HCT116 (cell line): Measurements from ENCODE around the gene WIZ. TPM values are rescaled to one million over a fixed set of nuclear protein-coding genes. Genes with fewer than 3 reads are reported as not detected.
A peak's percentile ranks its signal among the peaks of the same experiment; 100 is the strongest.

ENCODE experiments used
- ATAC-seq: fragments of 200-7000 bp; cut with Tn5 transposase; 2 replicates; pipeline ENCODE4 v1.9.1; 2020; ENCODE audit warnings: mild to moderate bottlenecking, moderate library complexity
- BruUV-seq: library from RNA; stranded (reverse); fragments of 400-500 nt; replicated peaks from 2 replicates; lab custom pipeline; 2021; lab: Mats Ljungman, UMichigan
- CTCF ChIA-PET: fragments of 300-600 bp; sonication (Branson Sonifier 250); formaldehyde crosslinking; loops from one replicate; lab custom pipeline; 2021; ENCODE audit warnings: antibody characterized with exemption; lab: Charles Lee
- POLR2A ChIA-PET: fragments of 300-600, 350-600 bp; sonication (Branson Sonifier 250); formaldehyde crosslinking; loops from one replicate; lab custom pipeline; 2021; ENCODE audit warnings: antibody characterized with exemption; lab: Charles Lee
- RAD21 ChIA-PET, 2 experiments: fragments of 300-600 bp; sonication (Branson Sonifier 250); formaldehyde crosslinking; loops; one replicate each; lab custom pipeline; 2023; ENCODE audit warnings: low total read pairs in 2 of 2; ENCODE audit not compliant: uncharacterized antibody in 2 of 2, unreplicated experiment in 2 of 2, low non-redundant PET in 1 of 2; lab: Charles Lee
- DNase-seq: peaks from one replicate; pipeline ENCODE4 v3.0.0-alpha.2; 2010; ENCODE audit warnings: low read depth, low spot score
- H2AFZ ChIP-seq: fragments of 200-600 bp; shearing (Covaris generic), sonication (generic); 2 replicates; pipeline ENCODE4 v1.6.1; 2017; ENCODE audit warnings: low read depth, mixed run types, mixed read lengths, antibody characterized with exemption, low read length; ENCODE audit not compliant: poor library complexity, severe bottlenecking
- H3K27ac ChIP-seq: 2 replicates; pipeline ENCODE4 v1.5.1; 2012; ENCODE audit warnings: low read depth, low read length
- H3K27me3 ChIP-seq: fragments of 200-600 bp; sonication (generic); 2 replicates; pipeline ENCODE4 v1.6.1; 2016; ENCODE audit warnings: mixed run types, low read length, mixed read lengths; ENCODE audit not compliant: insufficient read depth
- H3K36me3 ChIP-seq, 2 experiments: fragments of 200-500 bp in 1 of 2; fragments of 200-600 bp in 1 of 2; sonication (Bioruptor generic) in 1 of 2; sonication (generic) in 1 of 2; 2 replicates each; pipeline versions ENCODE4 v1.5.1 to v1.6.1; 2014 to 2016; ENCODE audit warnings: low read length in 2 of 2, inconsistent platforms in 1 of 2, mixed read lengths in 1 of 2, mixed run types in 1 of 2; ENCODE audit not compliant: insufficient read depth in 2 of 2, control insufficient read depth in 1 of 2
- H3K4me1 ChIP-seq, 2 experiments: fragments of 200-600 bp in 1 of 2; sonication (generic) in 1 of 2; 2 replicates each; pipeline versions ENCODE4 v1.5.1 to v1.6.1; 2012 to 2017; ENCODE audit warnings: low read length in 2 of 2, inconsistent platforms in 1 of 2, mild to moderate bottlenecking in 1 of 2, mixed read lengths in 1 of 2, mixed run types in 1 of 2, moderate library complexity in 1 of 2; ENCODE audit not compliant: insufficient read depth in 2 of 2, control insufficient read depth in 1 of 2
- H3K4me2 ChIP-seq: fragments of 200-600 bp; sonication (generic); 2 replicates; pipeline ENCODE4 v1.6.1; 2017; ENCODE audit warnings: mixed run types, low read length, mixed read lengths
- H3K4me3 ChIP-seq, 2 experiments: fragments of 200-600 bp in 1 of 2; sonication (generic) in 1 of 2; replicated peaks in 1 of 2; 2 replicates each; pipeline ENCODE4 v1.5.1; 2011 to 2016; ENCODE audit warnings: low read length in 2 of 2, control low read depth in 1 of 2, low read depth in 1 of 2, mild to moderate bottlenecking in 1 of 2, mixed read lengths in 1 of 2, mixed run types in 1 of 2
- H3K79me2 ChIP-seq: fragments of 200-600 bp; sonication (generic); 2 replicates; pipeline ENCODE4 v1.6.1; 2017; ENCODE audit warnings: mild to moderate bottlenecking, mixed run types, low read length, moderate library complexity, mixed read lengths; ENCODE audit not compliant: insufficient read depth
- H3K9ac ChIP-seq: fragments of 200-600 bp; sonication (generic); 2 replicates; pipeline ENCODE4 v1.6.1; 2016; ENCODE audit warnings: low read length, mixed read lengths
- H3K9me2 ChIP-seq: fragments of 200-600 bp; sonication (generic), shearing (Covaris generic); 2 replicates; pipeline ENCODE4 v1.6.1; 2017; ENCODE audit warnings: mixed run types, mild to moderate bottlenecking, moderate library complexity; ENCODE audit not compliant: insufficient read depth
- H3K9me3 ChIP-seq, 2 experiments: fragments of 200-500 bp in 1 of 2; fragments of 200-600 bp in 1 of 2; sonication (Bioruptor generic) in 1 of 2; sonication (generic) in 1 of 2; 2 replicates each; pipeline ENCODE4 v1.6.1; 2014 to 2017; ENCODE audit warnings: low read length in 2 of 2, mixed read lengths in 2 of 2, inconsistent platforms in 1 of 2, low read depth in 1 of 2, mild to moderate bottlenecking in 1 of 2, mixed run types in 1 of 2, moderate library complexity in 1 of 2; ENCODE audit not compliant: control insufficient read depth in 1 of 2, insufficient read depth in 1 of 2
- H4K20me1 ChIP-seq: fragments of 200-600 bp; sonication (generic), shearing (Covaris generic); 2 replicates; pipeline ENCODE4 v1.6.1; 2017; ENCODE audit warnings: mixed run types, mild to moderate bottlenecking, moderate library complexity; ENCODE audit not compliant: insufficient read depth
- ATF3 ChIP-seq: IDR thresholded peaks from 2 replicates; pipeline ENCODE4 v1.6.1; 2012
- CBX3 ChIP-seq: IDR thresholded peaks from 2 replicates; pipeline ENCODE4 v1.6.1; 2012; ENCODE audit warnings: low read depth
- CEBPB ChIP-seq: IDR thresholded peaks from 2 replicates; pipeline ENCODE4 v1.6.1; 2012; ENCODE audit warnings: low read depth
- ELF1 ChIP-seq: IDR thresholded peaks from 2 replicates; pipeline ENCODE4 v1.6.1; 2012; ENCODE audit warnings: low read depth, borderline replicate concordance
- FOSL1 ChIP-seq: IDR thresholded peaks from 2 replicates; pipeline ENCODE4 v1.6.1; 2012; ENCODE audit warnings: low read depth
- POLR2AphosphoS5 ChIP-seq: IDR thresholded peaks from 2 replicates; pipeline ENCODE4 v1.6.1; 2011; ENCODE audit warnings: mild to moderate bottlenecking, low read depth, low read length, moderate library complexity
- RAD21 ChIP-seq: IDR thresholded peaks from 2 replicates; pipeline ENCODE4 v1.6.1; 2012; ENCODE audit warnings: low read depth, mild to moderate bottlenecking
- SIN3A ChIP-seq: IDR thresholded peaks from 2 replicates; pipeline ENCODE4 v1.6.1; 2012; ENCODE audit warnings: low read depth
- SP1 ChIP-seq: IDR thresholded peaks from 2 replicates; pipeline ENCODE4 v1.6.1; 2012; ENCODE audit warnings: low read depth
- SRF ChIP-seq: IDR thresholded peaks from 2 replicates; pipeline ENCODE4 v1.6.1; 2012; ENCODE audit warnings: low read depth
- ZNF274 ChIP-seq: fragments of 200-500 bp; sonication (Bioruptor generic); IDR thresholded peaks from 2 replicates; pipeline ENCODE4 v1.6.1; 2014; ENCODE audit warnings: mild to moderate bottlenecking, low read depth, low read length, inconsistent platforms
- intact Hi-C: fragments of 100-400 bp; cut with micrococcal nuclease; formaldehyde crosslinking; loops from 2 replicates; pipeline ENCODE4 v1.10.0; 2022
- total RNA-seq: library from RNA; stranded (reverse); gene quantifications from one replicate; pipeline ENCODE4 v1.2.1, GENCODE V29; 2021; ENCODE audit not compliant: unreplicated experiment
- TF ChIP-seq, protein P1 (sequence below), 3 experiments: fragments of 200-600 bp in 1 of 3; sonication (generic) in 1 of 3; IDR thresholded peaks in 2 of 3; conservative IDR thresholded peaks in 1 of 3; 2 replicates each; pipeline ENCODE4 v1.5.1; 2012 to 2017; ENCODE audit warnings: low read depth in 2 of 3, low read length in 2 of 3, antibody characterized with exemption in 1 of 3, borderline replicate concordance in 1 of 3, control low read depth in 1 of 3, mild to moderate bottlenecking in 1 of 3, mixed read lengths in 1 of 3, mixed run types in 1 of 3, moderate library complexity in 1 of 3; ENCODE audit not compliant: insufficient read depth in 1 of 3
- TF ChIP-seq, protein P2 (sequence below): IDR thresholded peaks from 2 replicates; pipeline ENCODE4 v1.6.1; 2012; ENCODE audit warnings: low read depth

Gene WIZ
- total RNA-seq, 1 experiment from 2014 or later = 28.4 TPM

- TF ChIP-seq, protein P1, sequence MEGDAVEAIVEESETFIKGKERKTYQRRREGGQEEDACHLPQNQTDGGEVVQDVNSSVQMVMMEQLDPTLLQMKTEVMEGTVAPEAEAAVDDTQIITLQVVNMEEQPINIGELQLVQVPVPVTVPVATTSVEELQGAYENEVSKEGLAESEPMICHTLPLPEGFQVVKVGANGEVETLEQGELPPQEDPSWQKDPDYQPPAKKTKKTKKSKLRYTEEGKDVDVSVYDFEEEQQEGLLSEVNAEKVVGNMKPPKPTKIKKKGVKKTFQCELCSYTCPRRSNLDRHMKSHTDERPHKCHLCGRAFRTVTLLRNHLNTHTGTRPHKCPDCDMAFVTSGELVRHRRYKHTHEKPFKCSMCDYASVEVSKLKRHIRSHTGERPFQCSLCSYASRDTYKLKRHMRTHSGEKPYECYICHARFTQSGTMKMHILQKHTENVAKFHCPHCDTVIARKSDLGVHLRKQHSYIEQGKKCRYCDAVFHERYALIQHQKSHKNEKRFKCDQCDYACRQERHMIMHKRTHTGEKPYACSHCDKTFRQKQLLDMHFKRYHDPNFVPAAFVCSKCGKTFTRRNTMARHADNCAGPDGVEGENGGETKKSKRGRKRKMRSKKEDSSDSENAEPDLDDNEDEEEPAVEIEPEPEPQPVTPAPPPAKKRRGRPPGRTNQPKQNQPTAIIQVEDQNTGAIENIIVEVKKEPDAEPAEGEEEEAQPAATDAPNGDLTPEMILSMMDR (IDR thresholded peaks at IDR 0.05 in 2 of 3, conservative IDR thresholded peaks at IDR 0.05 in 1 of 3; ENCODE audit: borderline replicate concordance in 1 of 3, insufficient read depth in 1 of 3, low read depth in 2 of 3, low read length in 2 of 3) = no peak
- TF ChIP-seq RAD21 (no peak), ATF3 (no peak), ELF1 (no peak), SRF (no peak), FOSL1 (no peak), SP1 (no peak)
Measured at GRCh38 chr19:15436012-15436825, 13.5 kb downstream of the WIZ start (continued).

DNA sequence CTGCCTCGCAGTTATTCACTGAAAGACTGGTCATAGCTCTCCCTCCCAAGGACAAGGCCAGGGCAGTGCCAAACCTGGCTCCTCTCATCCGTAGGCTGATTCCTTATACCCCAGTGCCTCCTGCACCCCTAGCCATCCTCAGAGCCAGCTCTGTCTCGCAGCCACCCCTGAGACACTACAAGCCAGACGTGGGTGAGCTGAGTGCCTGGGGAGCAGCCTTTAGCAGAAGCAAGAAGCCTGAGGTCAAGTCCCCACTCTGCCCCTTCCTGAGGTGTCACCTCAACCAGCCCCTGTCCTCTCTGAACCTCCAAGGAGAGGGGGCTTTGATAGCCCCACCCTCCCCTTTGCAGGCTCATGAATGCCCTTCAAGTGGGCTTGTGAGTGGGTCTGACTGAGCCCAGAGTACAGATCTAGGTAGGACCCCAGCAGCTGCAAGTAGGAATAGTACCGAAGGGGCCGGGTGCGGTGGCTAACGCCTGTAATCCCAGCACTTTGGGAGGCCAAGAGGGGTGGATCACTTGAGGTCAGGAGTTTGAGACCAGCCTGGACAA is 16.2 kb downstream of the WIZ start:
- no peaks in the 10 kb centered on the region for H3K9me3 ChIP-seq
- POLR2A ChIA-PET = interaction anchor here (1.3 to 1.5 kb wide), 2 partner anchors 15 to 18 kb away, joined by 5 to 10 read pairs; partner anchors contain the start of gene AKAP8L
- H3K9ac ChIP-seq = peak overlapping the region; percentile 68
- intact Hi-C loops = loop anchor here (1.0 kb wide), 1 partner anchor 15 kb away; no protein-coding TSS in a partner anchor
- CTCF ChIA-PET = interaction anchor here (1.3 kb wide), 2 partner anchors 14 to 122 kb away, joined by 5 to 6 read pairs; partner anchors contain the start of gene AKAP8L
- ATAC-seq = 0 out of 2 replicates have a peak, but pooled peaks have one; percentile 2
- peak overlapping the region; percentile 76 to 78 for H3K4me3 ChIP-seq
- DNase-seq = no peak
- peaks cover 36% of the 10 kb centered on the region for H3K79me2 ChIP-seq
- TF ChIP-seq, protein P2, sequence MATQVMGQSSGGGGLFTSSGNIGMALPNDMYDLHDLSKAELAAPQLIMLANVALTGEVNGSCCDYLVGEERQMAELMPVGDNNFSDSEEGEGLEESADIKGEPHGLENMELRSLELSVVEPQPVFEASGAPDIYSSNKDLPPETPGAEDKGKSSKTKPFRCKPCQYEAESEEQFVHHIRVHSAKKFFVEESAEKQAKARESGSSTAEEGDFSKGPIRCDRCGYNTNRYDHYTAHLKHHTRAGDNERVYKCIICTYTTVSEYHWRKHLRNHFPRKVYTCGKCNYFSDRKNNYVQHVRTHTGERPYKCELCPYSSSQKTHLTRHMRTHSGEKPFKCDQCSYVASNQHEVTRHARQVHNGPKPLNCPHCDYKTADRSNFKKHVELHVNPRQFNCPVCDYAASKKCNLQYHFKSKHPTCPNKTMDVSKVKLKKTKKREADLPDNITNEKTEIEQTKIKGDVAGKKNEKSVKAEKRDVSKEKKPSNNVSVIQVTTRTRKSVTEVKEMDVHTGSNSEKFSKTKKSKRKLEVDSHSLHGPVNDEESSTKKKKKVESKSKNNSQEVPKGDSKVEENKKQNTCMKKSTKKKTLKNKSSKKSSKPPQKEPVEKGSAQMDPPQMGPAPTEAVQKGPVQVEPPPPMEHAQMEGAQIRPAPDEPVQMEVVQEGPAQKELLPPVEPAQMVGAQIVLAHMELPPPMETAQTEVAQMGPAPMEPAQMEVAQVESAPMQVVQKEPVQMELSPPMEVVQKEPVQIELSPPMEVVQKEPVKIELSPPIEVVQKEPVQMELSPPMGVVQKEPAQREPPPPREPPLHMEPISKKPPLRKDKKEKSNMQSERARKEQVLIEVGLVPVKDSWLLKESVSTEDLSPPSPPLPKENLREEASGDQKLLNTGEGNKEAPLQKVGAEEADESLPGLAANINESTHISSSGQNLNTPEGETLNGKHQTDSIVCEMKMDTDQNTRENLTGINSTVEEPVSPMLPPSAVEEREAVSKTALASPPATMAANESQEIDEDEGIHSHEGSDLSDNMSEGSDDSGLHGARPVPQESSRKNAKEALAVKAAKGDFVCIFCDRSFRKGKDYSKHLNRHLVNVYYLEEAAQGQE = no peak
- TF ChIP-seq, protein P1 (IDR thresholded peaks at IDR 0.05 in 2 of 3, conservative IDR thresholded peaks at IDR 0.05 in 1 of 3; ENCODE audit: borderline replicate concordance in 1 of 3, insufficient read depth in 1 of 3, low read depth in 2 of 3, low read length in 2 of 3) = no peak
- no peak for TF ChIP-seq SP1
- no peak for TF ChIP-seq FOSL1
- TF ChIP-seq SIN3A = no peak
- no peak for TF ChIP-seq CEBPB
- TF ChIP-seq POLR2AphosphoS5 = no peak
- TF ChIP-seq CBX3 = no peak
- no peak for TF ChIP-seq SRF
- no peak for TF ChIP-seq ZNF274
- H3K4me2 ChIP-seq = peak overlapping the region; percentile 100
- RAD21 ChIA-PET = interaction anchor here in 1 of 2 experiments (0.6 to 1.7 kb wide), 2 partner anchors 14 to 156 kb away, joined by 4 to 8 read pairs; partner anchors contain the start of gene AKAP8L
- peak overlapping the region; percentile 59 for H2AFZ ChIP-seq
- BruUV-seq = no TSS peak
- H3K9me2 ChIP-seq = no peaks in the 10 kb centered on the region
- peak overlapping the region; percentile 32 for H3K27ac ChIP-seq
- peaks cover 3 to 4% of the 10 kb centered on the region in 2 experiments; a peak in 2 of 4 replicates for H3K36me3 ChIP-seq
- H4K20me1 ChIP-seq = no peaks in the 10 kb centered on the region
- peaks cover 18 to 25% of the 10 kb centered on the region in 2 experiments for H3K4me1 ChIP-seq
- no peaks in the 10 kb centered on the region for H3K27me3 ChIP-seq
